Stimulated activated CD4-positive, alpha-beta T cell treated with anti-CD3 and anti-CD28 coated beads, Interleukin-1b, Interleukin-23, amount 100 ng/mL, for 48 hours (primary cell): ENCODE measurements around the gene STRIP2.
"Not testable (repeated sequence)": the region's sequence is repeated elsewhere in the genome, so short reads cannot be mapped to it uniquely, and the experiment has no call there.

Experiments
- DNase-seq: peaks from one replicate; pipeline ENCODE4 v3.0.0-alpha.2; 2020

The STRIP2 gene

GRCh38 chr7:129433847-129434674 is at the start of gene STRIP2:
Gene STRIP2, plus strand, starts transcription at chr7:129434432. Its CDS starts 41 bp downstream, at chr7:129434473.
- DNase-seq: peak; percentile 91

GRCh38 chr7:129385116-129385515 is 49.1 kb upstream of the STRIP2 start:
- no peak for DNase-seq

GRCh38 chr7:129385598-129385997 is 48.6 kb upstream of the STRIP2 start:
- DNase-seq: no peak

DNA sequence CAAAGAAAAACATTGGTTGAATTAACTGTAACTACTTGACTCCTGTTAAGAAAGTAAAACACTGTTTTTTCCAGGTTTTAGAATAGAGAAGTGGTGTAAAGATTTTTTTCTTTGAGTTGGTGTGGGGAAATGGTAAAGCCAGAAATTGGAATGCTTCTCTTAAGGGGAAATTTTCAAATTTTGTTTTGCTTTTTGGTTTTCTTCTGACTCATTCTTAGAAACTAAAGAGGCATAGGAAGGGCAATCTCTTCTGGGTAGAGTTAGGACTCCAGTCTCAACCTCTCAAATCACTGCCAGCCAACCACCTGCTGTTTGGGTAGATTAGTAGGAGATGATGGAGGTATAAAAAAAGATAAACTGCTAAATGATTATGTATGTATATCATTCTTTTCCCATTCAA is 47.7 kb upstream of the STRIP2 start:
- DNase-seq: no peak

DNA sequence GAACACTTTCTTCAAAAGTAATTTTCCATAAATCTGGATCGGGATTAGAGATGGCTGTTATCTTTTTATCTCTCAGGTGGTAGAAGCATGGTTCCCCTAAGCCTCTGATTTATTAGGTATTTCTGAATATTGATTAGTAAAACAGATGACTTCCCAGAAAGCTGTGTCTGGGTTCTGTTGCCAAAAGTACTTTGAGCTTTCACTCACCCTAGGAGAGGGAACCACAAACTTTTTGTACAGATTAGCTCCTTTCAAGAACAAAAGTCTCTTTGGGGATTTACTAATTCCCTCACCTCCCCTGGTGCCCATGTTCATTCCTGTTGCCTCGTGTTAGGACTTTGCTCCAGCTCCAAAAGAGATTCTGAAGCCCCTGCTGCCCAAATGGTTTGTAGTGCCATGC is 46.7 kb upstream of the STRIP2 start:
- DNase-seq: no peak

DNA sequence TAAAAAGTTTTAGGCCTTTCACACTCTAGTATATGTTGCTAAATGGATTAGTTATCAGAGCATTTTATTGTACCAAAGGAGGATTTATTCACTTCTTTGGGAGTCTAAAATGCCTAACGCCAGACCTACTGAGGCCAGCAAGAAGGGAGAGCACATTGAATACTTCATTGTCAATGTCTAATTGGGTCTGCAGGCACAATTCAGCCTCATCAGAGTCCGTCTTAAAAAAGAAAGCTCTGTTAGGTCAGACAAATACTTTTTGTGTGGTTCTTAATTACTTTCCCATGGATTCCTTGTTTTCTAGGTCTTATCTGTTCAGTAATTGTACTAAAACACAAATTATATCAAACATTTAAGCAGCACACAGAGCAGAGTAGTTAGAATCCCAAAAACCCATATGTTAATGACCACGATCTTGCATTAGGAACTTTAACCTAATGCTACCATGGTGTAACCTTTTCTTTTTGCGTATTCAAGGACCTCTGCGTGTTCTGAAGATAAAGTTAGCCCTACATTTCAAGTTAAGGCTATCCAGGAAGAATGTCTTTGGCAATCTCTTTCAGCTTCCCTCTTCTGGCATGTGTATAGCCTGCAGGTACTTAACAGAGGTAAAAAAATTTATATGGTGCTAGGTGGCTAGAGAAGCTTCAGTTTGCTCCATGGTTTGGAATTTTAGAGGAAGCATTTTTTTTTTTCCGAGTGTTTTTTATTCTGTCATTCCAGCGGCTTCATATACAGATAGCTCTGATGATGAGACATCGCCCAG is 45.7 kb upstream of the STRIP2 start:
- DNase-seq: no peak

GRCh38 chr7:129389829-129390228 is 44.4 kb upstream of the STRIP2 start:
- DNase-seq: no peak

- no peak for DNase-seq
Observed at GRCh38 chr7:129390314-129390713, 43.9 kb upstream of the STRIP2 start.

- no peak for DNase-seq
Observed at GRCh38 chr7:129391546-129392171, 42.6 kb upstream of the STRIP2 start.

DNA sequence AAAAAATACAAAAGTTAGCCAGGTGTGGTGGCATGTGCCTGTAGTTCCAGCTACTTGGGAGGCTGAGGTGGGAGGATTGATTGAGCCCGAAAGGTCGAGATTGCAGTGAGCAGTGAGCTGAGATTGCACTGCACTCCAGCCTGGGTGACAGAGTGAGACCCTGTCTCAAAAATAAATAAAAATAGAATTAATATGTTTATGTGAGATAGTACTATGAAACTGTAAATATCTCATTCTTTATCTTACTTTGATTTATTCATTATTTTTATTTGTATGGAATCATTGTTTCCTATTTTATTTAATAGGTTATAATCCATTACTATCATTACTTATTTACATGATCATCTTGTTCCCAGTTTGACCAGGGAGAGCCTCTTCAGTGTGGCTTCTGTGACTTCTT is 41.0 kb upstream of the STRIP2 start:
- no peak for DNase-seq

GRCh38 chr7:129394101-129394500 is 40.1 kb upstream of the STRIP2 start:
- no peak for DNase-seq

GRCh38 chr7:129394982-129395914 is 39.0 kb upstream of the STRIP2 start:
- no peak for DNase-seq

DNA sequence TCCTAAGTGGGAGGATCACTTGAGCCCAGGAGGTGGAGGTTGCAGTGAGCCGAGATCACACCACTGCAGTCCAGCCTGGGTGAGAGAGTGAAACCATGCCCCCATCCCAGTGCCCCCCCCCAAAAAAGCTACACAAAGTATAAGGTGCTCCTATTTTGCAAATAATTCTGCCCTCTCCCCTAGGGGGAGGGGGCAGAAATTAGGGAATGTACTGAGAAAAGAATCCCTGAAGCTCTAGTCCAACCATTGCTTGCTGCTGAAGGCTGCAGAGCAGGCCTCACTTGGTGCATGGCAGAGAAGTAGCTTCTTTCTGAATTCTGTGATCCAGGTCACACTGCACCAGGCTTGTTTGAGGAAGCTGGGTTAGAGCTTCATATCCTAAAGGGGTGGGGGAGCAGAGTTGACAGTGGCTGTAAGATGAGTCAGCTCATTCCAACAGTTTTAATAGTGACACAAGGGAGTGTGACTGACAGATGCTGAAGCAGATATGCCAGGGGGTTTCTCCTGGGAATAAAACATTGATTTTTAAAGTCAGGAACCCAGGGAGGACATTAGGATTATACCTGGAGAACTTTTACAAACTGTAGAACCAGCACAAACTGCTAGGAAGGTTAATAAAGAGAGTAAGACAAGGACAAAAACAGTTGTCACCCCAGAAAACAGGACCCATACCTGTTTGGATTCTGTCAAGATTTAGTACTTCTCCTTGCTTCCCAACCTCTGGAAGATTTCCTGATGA is 32.8 kb upstream of the STRIP2 start:
- DNase-seq: no peak

DNA sequence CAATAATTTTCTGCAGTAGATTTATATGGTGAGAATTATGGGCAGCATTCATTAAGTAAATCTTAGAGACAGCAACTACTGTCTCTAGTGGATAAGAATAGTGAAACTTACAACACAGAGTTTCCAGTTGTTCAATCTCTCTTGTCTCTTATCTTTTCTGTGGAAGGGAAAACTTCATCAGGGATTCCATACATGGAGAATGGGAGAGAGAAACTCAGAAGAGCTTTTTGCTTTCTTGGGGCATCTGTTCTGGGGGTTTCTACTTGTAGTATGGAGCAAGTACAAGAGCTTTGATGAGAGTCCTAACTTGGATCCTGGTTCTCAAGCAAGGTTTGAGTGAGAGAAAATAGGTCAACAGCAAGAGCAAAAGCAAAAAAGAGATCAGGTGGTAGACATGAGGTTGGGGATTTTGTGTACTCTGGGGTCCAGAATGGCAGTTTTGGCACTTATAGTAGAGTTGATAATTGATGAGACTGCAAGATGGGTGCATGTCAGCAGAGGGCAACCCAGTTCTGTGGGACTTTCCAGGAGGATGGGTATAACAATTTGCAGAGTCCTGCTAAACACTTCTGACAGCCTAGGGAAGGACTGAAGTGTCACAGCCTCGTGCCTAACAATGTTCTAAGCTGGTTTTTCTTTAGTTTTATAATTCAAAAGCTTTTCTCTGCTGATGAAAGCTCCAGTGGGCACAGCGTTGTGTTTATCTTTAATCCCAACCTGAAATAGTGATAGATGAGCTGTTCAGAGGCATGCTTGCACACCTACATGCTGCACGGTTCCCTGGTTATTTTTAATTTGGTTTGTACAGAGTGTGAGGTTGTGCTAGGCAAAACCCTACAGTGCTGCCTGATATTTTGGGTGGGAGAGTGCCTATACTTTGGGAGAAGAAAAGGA is 32.0 kb upstream of the STRIP2 start:
- peak; percentile 9 for DNase-seq

GRCh38 chr7:129405527-129405926 is 28.7 kb upstream of the STRIP2 start:
- DNase-seq: no peak

- not testable (repeated sequence) for DNase-seq
Observed at GRCh38 chr7:129410238-129410637, 24.0 kb upstream of the STRIP2 start.

GRCh38 chr7:129412501-129412900 is 21.7 kb upstream of the STRIP2 start:
- no peak for DNase-seq

DNA sequence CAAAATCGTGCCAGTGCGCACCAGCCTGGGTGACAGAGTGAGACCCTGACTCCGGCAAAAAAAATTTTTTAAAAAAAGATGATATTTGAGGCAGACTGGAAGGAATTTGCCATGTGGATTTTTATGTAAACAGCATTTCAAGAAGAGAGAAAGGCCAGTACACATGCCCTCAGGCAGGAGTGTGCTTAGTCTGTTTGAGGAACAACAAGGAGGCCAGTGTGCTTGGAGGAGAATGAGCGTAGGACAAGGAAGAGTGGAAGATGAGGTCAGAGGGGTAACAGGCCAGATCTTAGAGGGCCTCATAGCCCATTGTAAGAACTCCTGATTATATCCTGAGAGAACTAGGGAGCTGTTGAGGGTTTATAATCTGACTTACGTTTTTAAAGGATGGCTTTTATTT is 17.2 kb upstream of the STRIP2 start:
- DNase-seq: no peak

DNA sequence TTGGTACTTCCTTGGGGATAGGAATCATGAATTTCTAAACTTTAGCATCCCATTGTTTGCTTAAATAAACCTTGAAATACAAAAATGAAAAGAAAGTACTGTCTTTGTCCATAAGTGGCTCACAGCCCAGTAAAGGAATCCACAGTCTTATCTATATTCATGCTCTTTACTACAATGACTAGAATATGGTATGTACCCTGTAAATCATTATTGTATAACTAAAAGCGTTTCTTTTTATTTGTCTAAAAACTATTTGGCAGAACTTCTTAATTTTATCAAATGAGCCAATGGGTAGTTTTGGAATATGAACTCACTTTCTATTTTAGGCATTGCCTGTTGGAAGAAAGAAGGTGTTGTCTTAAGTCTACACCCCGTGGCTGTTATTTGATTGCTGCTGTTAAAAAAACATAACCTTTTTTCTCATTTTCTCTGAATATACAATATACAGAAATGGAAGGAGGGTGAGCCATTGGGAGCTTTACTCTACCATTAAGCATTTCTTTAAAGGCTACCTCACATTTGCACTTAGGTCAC is 12.4 kb upstream of the STRIP2 start:
- DNase-seq: no peak

- DNase-seq: no peak
Observed at GRCh38 chr7:129422727-129423126, 11.5 kb upstream of the STRIP2 start.
